ENCODE measurements around the gene RIPOR2. TPM values are rescaled to one million over a fixed set of nuclear protein-coding genes. Genes with fewer than 3 reads are reported as not detected.

The RIPOR2 gene
- total and polyA plus RNA-seq, 11 donors = 0.76 to 14.2 (median 4.2) TPM

DNA sequence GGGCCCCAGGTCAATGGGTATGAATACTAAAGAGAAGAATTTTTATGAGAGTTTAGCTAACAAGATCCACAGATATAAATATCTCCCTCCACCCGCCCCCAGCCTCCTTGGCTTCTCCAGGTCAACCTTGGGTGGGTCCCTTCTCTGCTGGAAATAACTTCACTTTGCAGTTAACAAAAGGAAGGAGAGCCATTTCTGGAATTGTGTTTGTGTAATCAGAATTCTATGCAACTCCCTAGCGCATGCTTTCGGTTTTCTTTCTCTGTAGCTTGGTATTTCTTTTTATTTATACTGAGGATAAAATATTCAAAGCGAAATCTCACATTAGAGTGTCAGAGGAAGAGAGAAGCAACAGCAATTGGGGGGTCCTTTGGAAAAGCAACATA lies 27.1 kb downstream of the RIPOR2 start:
- TF ChIP-seq POLR2A (IDR thresholded peaks at IDR 0.05) = no peak
- TF ChIP-seq, protein P1, sequence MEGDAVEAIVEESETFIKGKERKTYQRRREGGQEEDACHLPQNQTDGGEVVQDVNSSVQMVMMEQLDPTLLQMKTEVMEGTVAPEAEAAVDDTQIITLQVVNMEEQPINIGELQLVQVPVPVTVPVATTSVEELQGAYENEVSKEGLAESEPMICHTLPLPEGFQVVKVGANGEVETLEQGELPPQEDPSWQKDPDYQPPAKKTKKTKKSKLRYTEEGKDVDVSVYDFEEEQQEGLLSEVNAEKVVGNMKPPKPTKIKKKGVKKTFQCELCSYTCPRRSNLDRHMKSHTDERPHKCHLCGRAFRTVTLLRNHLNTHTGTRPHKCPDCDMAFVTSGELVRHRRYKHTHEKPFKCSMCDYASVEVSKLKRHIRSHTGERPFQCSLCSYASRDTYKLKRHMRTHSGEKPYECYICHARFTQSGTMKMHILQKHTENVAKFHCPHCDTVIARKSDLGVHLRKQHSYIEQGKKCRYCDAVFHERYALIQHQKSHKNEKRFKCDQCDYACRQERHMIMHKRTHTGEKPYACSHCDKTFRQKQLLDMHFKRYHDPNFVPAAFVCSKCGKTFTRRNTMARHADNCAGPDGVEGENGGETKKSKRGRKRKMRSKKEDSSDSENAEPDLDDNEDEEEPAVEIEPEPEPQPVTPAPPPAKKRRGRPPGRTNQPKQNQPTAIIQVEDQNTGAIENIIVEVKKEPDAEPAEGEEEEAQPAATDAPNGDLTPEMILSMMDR (IDR thresholded peaks at IDR 0.05) = no peak
- DNase-seq = no peak
- intact Hi-C loops (cut with DNase I) = no loop called here
- Histone ChIP-seq H3K27me3 (no peaks in the 10 kb centered on the region), H3K9me3 (no peaks in the 10 kb centered on the region), H3K4me3 (peak overlapping the region in 9 of 12 donors; percentile 61 to 93 (median 72)), H3K4me1 (peaks cover 0 to 75% (median 23%) of the 10 kb centered on the region in 12 donors), H3K36me3 (no peaks in the 10 kb centered on the region), H3K27ac (peak overlapping the region in 11 of 12 donors; percentile 7 to 85 (median 63))
- ATAC-seq = no peak
- WGBS, 4 donors = 43 to 64% (median 53%) methylated on average over 4 of the region's 4 CpGs

- TF ChIP-seq, protein P1 (IDR thresholded peaks at IDR 0.05) = no peak
- no peak for TF ChIP-seq POLR2A (IDR thresholded peaks at IDR 0.05)
- intact Hi-C loops (cut with DNase I) = no loop called here
- ATAC-seq (no peak), DNase-seq (no peak)
- Histone ChIP-seq H3K4me1 (peaks cover 0 to 69% (median 23%) of the 10 kb centered on the region in 12 donors), H3K27me3 (no peaks in the 10 kb centered on the region), H3K9me3 (peaks cover 0 to 4% (median 0%) of the 10 kb centered on the region in 12 donors), H3K27ac (peak overlapping the region in 11 of 12 donors; percentile 3 to 85 (median 59)), H3K4me3 (peak overlapping the region in 4 of 12 donors; percentile 66 to 93 (median 80)), H3K36me3 (no peaks in the 10 kb centered on the region)
- 32 to 38% (median 35%) methylated on average over 4 of the region's 4 CpGs for WGBS, 4 donors
These were observed 27.7 kb downstream of the RIPOR2 start for GRCh38 chr6:24907919-24908649.

DNA sequence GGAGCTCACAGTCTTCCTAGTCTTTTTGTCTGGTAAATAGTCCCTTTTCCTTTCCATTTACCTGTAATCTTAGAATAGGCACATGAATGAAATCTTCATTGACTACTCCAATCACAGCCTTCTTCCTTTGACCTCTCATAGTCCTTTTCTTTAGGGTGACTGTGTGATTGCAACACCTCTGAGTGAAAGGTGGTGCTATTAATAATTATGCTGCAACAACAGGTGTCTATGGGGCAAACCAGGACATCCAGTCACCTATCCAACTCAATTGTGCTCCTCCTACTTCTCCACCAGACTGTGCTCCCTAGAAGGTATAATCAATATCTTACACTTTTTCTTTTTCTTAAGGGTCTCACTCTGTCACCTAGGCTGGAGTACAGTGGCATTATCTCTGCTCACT lies 29.4 kb downstream of the RIPOR2 start:
- no peaks in the 10 kb centered on the region for H3K27me3 ChIP-seq
- TF ChIP-seq POLR2A (IDR thresholded peaks at IDR 0.05) = no peak
- TF ChIP-seq, protein P1 (IDR thresholded peaks at IDR 0.05) = no peak
- intact Hi-C loops (cut with DNase I) = no loop called here
- peaks cover 0 to 10% (median 0%) of the 10 kb centered on the region in 12 donors for H3K9me3 ChIP-seq
- no peak overlapping the region for H3K4me3 ChIP-seq
- H3K4me1 ChIP-seq = peaks cover 0 to 68% (median 15%) of the 10 kb centered on the region in 12 donors
- DNase-seq (no peak), ATAC-seq (no peak)
- no peak overlapping the region for H3K27ac ChIP-seq
- no peaks in the 10 kb centered on the region for H3K36me3 ChIP-seq

GRCh38 chr6:24905483-24905882 lies 30.3 kb downstream of the RIPOR2 start:
- no peak overlapping the region for H3K27ac ChIP-seq
- 48 to 58% (median 53%) methylated on average over 3 of the region's 3 CpGs for WGBS, 4 donors
- no peaks in the 10 kb centered on the region for H3K27me3 ChIP-seq
- intact Hi-C loops (cut with DNase I) = no loop called here
- ATAC-seq = no peak
- DNase-seq = no peak
- TF ChIP-seq, protein P1 (IDR thresholded peaks at IDR 0.05) = no peak
- no peak for TF ChIP-seq POLR2A (IDR thresholded peaks at IDR 0.05)
- H3K9me3 ChIP-seq = peaks cover 0 to 10% (median 0%) of the 10 kb centered on the region in 12 donors
- H3K4me3 ChIP-seq = no peak overlapping the region
- no peaks in the 10 kb centered on the region for H3K36me3 ChIP-seq
- peaks cover 0 to 73% (median 14%) of the 10 kb centered on the region in 12 donors for H3K4me1 ChIP-seq
